ENCODE results near the gene RPL3. TPM values are rescaled to one million over a fixed set of nuclear protein-coding genes. Genes with fewer than 3 reads are reported as not detected.
"Not testable (repeated sequence)": the region's sequence is repeated elsewhere in the genome, so short reads cannot be mapped to it uniquely, and the experiment has no call there.

The RPL3 gene
- total RNA-seq, 1 donor from 2014 or later = 300 TPM

- ATAC-seq (ENCODE audit: poor library complexity) (no peak), DNase-seq (no peak)
- intact Hi-C loops (cut with DNase I) = no loop called here
These were observed 35.7 kb upstream of the RPL3 start for GRCh38 chr22:39355080-39355479.

GRCh38 chr22:39353346-39353745 is 33.9 kb upstream of the RPL3 start:
- no peak for ATAC-seq (ENCODE audit: poor library complexity)
- intact Hi-C loops (cut with DNase I) = no loop called here
- DNase-seq = no peak

- no peak for ATAC-seq (ENCODE audit: poor library complexity)
- intact Hi-C loops (cut with DNase I) = no loop called here
- DNase-seq = no peak
These were observed 33.0 kb upstream of the RPL3 start for GRCh38 chr22:39352306-39352891.

GRCh38 chr22:39351689-39352214 is 32.3 kb upstream of the RPL3 start:
- no peak for DNase-seq
- ATAC-seq (ENCODE audit: poor library complexity) = no peak
- intact Hi-C loops (cut with DNase I) = no loop called here

- ATAC-seq (ENCODE audit: poor library complexity) = peak; percentile 3
- DNase-seq = no peak
- intact Hi-C loops (cut with DNase I) = no loop called here
These were observed 31.6 kb upstream of the RPL3 start for GRCh38 chr22:39350757-39351688.

GRCh38 chr22:39349967-39350726 is 30.7 kb upstream of the RPL3 start, which contains the start of gene SYNGR1:
TSS of gene SYNGR1 (plus strand) at chr22:39349991. CDS start at chr22:39350011, 20 bp downstream.
- intact Hi-C loops (cut with DNase I) = loop anchor here (10.0 kb wide), 1 partner anchor 175 kb away; the partner anchor contains the start of gene ATF4
- DNase-seq = no peak
- ATAC-seq (ENCODE audit: poor library complexity) = peak; percentile 51

GRCh38 chr22:39349506-39349966 is 30.1 kb upstream of the RPL3 start:
- intact Hi-C loops (cut with DNase I) = loop anchor here (10.0 kb wide), 1 partner anchor 175 kb away; the partner anchor contains the start of gene ATF4
- peak; percentile 62 for DNase-seq
- ATAC-seq (ENCODE audit: poor library complexity) = peak; percentile 73

GRCh38 chr22:39348909-39349505 is 29.6 kb upstream of the RPL3 start:
- DNase-seq = no peak
- peak; percentile 36 for ATAC-seq (ENCODE audit: poor library complexity)
- intact Hi-C loops (cut with DNase I) = loop anchor here (10.0 kb wide), 1 partner anchor 176 kb away; the partner anchor contains the start of gene ATF4

GRCh38 chr22:39345231-39345630 is 25.8 kb upstream of the RPL3 start:
- intact Hi-C loops (cut with DNase I) = loop anchor here (10.0 kb wide), 1 partner anchor 180 kb away; the partner anchor contains the start of gene ATF4
- ATAC-seq (ENCODE audit: poor library complexity) (no peak), DNase-seq (no peak)

- DNase-seq = no peak
- ATAC-seq (ENCODE audit: poor library complexity) = no peak
- intact Hi-C loops (cut with DNase I) = loop anchor here (10.0 kb wide), 1 partner anchor 181 kb away; the partner anchor contains the start of gene ATF4
These were observed 24.6 kb upstream of the RPL3 start for GRCh38 chr22:39344046-39344390.

GRCh38 chr22:39343259-39344045 is 24.0 kb upstream of the RPL3 start:
- DNase-seq (no peak), ATAC-seq (ENCODE audit: poor library complexity) (peak; percentile 90)
- intact Hi-C loops (cut with DNase I) = loop anchor here (10.0 kb wide), 1 partner anchor 181 kb away; the partner anchor contains the start of gene ATF4

GRCh38 chr22:39341179-39341578 is 21.8 kb upstream of the RPL3 start:
- no peak for ATAC-seq (ENCODE audit: poor library complexity)
- intact Hi-C loops (cut with DNase I) = loop anchor here (10.0 kb wide), 1 partner anchor 184 kb away; the partner anchor contains the start of gene ATF4
- DNase-seq = no peak

- DNase-seq; ATAC-seq (ENCODE audit: poor library complexity): not testable (repeated sequence)
- intact Hi-C loops (cut with DNase I) = loop anchor here (10.0 kb wide), 1 partner anchor 185 kb away; the partner anchor contains the start of gene ATF4
These were observed 20.4 kb upstream of the RPL3 start for GRCh38 chr22:39339775-39340174.

- ATAC-seq (ENCODE audit: poor library complexity) = no peak
- DNase-seq = no peak
- intact Hi-C loops (cut with DNase I) = no loop called here
These were observed 17.0 kb upstream of the RPL3 start for GRCh38 chr22:39336411-39336810.

- DNase-seq (no peak), ATAC-seq (ENCODE audit: poor library complexity) (peak; percentile 39)
- intact Hi-C loops (cut with DNase I) = no loop called here
These were observed 13.1 kb upstream of the RPL3 start for GRCh38 chr22:39332441-39333064.

- ATAC-seq (ENCODE audit: poor library complexity); DNase-seq; intact Hi-C loops (cut with DNase I): not testable (repeated sequence)
These were observed 11.1 kb upstream of the RPL3 start for GRCh38 chr22:39330553-39330952.
